D721Med (cell line): ENCODE measurements around the gene SLC12A7.
"Not testable (repeated sequence)": the region's sequence is repeated elsewhere in the genome, so short reads cannot be mapped to it uniquely, and the experiment has no call there.

Source experiments
- DNase-seq: peaks from one replicate; pipeline ENCODE4 v3.0.0; 2011; ENCODE audit warnings: low spot score; ENCODE audit not compliant: insufficient read length
- FAIRE-seq: peaks from 2 replicates; lab custom pipeline; 2011; peaks lifted over from hg19 to GRCh38; lab: Jason Lieb, UNC
- TF ChIP-seq, protein P1 (sequence below): IDR thresholded peaks from 2 replicates; pipeline ENCODE4 v1.5.1; 2012; ENCODE audit warnings: mild to moderate bottlenecking, control low read depth; ENCODE audit not compliant: insufficient read depth; ENCODE audit errors: missing control alignments

The SLC12A7 gene

DNA sequence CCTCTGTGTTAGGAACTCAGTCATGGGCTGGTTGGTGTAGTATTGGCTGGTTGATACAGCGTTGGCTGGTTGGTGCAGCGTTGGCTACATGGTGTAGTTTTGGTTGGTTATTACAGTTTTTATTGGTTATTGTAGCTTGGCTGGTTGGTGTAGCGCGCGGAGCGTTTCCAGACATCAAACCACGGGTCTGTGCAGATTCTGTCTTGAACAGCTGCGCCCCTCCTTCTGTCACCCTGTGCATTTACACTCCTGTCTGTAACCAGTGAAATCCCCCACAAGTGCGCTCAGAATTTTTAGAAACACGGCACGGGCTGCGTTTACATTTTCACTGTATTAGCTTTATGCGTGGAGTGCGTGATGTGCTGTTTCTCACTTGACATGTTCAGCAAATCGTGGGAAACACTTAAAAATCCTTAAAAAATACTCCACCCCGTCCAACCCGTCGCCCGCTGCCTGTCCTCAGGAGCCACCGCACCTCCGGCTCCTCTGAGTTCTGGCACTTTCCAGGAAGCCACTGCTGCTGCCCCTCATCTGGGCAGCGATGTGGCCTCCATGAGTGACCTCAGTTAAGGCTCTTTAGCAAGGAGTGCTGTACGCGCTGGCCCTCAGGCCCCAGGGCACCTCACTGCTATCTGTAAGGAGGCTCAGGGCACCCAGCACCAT lies 82.5 kb downstream of the SLC12A7 start:
- DNase-seq (peak; percentile 9), FAIRE-seq (no peak)
- TF ChIP-seq, protein P1, sequence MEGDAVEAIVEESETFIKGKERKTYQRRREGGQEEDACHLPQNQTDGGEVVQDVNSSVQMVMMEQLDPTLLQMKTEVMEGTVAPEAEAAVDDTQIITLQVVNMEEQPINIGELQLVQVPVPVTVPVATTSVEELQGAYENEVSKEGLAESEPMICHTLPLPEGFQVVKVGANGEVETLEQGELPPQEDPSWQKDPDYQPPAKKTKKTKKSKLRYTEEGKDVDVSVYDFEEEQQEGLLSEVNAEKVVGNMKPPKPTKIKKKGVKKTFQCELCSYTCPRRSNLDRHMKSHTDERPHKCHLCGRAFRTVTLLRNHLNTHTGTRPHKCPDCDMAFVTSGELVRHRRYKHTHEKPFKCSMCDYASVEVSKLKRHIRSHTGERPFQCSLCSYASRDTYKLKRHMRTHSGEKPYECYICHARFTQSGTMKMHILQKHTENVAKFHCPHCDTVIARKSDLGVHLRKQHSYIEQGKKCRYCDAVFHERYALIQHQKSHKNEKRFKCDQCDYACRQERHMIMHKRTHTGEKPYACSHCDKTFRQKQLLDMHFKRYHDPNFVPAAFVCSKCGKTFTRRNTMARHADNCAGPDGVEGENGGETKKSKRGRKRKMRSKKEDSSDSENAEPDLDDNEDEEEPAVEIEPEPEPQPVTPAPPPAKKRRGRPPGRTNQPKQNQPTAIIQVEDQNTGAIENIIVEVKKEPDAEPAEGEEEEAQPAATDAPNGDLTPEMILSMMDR = no peak

DNA sequence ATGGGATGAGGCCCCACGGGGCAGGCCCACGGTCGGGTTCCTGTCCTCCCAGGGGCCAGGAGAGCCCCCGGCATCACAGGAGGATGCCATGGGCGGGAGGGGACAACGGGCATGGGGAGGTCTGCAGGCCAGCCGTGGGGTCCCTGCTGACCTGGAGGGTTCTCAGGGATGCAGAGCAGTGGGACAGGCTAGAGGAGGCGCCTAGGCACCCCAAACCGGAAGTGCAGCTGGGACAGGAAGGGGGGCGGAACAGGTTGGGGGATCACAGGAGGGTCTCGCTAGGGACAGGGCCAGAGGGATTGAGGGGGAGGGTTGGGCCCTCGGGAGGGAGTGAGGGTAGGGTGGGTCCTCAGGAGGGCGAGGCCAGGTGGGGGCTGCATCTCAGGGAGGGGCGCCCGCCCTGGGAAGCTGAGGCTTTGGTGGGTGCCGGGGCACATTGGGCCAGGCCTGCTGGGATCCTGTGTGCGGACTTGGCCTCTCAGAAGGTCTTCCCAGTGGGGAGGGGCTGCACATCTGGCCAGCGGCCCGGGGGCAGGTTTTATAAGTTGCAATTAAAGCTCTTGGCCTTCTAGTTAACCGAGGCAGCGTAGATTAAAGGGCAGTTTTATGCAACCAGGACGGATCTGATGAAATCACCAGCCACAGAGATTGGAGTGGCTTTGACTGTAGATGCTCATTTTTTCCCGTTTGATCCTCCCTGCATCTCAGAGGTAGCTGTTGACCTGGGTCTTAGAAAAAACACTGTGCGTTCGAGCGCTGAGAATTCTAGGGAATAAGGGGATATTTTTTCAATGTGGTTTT lies 83.2 kb downstream of the SLC12A7 start:
- DNase-seq (peak; percentile 5), FAIRE-seq (no peak)
- TF ChIP-seq, protein P1 = no peak

DNA sequence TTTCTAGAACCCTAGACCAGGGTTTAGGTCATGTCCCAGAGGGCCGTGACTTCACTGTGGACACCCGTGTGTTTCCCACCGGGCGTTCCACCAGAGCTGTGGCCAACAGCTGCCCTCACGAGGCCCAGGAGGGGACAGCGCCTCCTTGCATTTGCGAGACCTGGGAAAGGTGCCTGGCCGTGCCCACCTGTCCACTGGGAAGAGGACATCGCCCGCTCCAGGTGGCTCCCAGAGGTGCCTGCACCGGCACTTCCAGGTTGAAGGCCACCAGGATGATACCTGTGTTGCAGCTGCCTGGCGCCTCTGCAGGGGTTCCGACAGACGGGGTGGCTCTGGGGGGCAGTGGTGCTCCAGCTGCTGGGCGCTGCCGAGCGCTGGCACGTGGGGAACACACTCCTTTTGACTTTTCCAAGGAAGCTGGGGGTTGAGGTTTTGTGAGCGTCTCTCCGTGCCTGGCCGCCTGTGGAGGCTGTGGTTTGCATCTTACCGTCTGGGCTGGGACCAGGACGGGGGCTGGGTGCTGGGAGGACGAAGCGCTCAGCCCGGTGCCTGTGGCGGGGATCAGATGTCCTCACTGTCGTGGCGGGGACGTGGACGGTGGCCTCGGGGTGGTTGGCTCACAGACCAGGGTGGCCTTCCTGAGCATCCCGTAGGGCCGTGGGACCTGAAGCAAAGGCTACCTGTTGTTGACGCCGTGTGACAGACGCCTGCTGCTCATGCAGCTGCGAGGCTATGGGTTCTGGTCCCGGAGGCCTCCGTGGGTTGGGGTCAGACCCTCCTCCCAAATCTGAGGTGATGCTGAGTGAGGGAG lies 84.0 kb downstream of the SLC12A7 start:
- FAIRE-seq = no peak
- DNase-seq = peak; percentile 3
- TF ChIP-seq, protein P1 = no peak

DNA sequence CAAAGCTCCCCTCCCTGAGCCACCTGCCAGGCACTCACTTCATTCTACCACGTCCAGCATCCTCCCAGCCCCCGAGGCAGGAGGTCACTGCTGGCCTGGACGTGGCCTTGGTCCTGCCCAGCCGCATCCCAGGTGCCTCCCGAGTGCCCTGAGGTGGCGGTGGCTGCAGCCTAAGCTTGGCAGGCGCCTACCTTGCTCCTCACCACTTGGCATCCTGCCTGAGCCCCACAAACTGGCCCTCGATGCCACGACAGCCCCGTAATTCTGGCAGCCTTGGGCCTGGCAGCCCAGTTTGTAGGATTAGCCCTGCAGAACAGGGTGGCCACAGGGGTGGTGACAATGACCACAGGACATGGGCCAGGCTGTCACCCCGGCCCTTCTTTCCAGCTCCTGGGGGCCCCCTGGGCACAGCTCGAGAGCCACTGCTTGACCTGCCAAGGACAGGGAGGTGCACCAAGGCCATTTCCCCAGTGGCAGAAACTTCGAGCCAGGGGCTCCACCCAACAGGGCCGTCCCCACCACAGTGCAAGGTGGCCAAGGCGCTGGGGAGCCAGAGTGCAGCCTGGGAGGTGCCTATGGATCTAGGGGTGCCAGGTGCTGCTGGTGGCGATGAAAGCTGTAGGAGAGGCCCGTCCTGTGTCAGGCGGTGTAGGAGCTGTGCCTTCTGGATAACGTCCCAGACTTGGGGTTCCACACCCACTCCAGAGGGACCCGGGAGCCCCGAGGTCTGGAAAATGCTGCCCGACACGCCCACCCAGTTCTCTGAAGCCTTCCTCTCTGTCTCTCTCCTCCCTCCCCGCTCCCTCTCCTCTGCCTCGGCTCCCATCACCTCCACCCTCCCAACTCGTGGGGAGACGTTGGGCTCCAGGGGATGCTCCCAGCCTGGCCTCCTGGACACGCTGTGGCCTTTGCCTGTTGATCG lies 84.9 kb downstream of the SLC12A7 start:
- DNase-seq (peak; percentile 8), FAIRE-seq (no peak)
- TF ChIP-seq, protein P1 = no peak

DNA sequence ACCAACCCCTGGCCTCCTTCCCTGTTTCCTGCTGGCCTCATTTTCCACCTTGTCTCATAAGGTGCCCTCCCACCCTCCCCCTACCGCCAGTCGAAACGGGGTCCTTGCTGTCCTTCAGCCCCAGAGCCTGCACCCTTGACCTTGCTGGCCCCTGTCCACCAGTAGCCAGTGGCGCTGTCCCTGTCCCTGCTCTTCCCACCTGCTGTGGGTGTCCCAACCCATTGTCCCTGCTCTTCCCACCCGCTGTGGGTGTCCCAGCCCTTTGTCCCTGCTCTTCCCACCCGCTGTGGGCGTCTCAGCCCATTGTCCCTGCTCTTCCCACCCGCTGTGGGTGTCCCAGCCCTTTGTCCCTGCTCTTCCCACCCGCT lies 89.9 kb downstream of the SLC12A7 start:
- FAIRE-seq, DNase-seq: not testable (repeated sequence)

DNA sequence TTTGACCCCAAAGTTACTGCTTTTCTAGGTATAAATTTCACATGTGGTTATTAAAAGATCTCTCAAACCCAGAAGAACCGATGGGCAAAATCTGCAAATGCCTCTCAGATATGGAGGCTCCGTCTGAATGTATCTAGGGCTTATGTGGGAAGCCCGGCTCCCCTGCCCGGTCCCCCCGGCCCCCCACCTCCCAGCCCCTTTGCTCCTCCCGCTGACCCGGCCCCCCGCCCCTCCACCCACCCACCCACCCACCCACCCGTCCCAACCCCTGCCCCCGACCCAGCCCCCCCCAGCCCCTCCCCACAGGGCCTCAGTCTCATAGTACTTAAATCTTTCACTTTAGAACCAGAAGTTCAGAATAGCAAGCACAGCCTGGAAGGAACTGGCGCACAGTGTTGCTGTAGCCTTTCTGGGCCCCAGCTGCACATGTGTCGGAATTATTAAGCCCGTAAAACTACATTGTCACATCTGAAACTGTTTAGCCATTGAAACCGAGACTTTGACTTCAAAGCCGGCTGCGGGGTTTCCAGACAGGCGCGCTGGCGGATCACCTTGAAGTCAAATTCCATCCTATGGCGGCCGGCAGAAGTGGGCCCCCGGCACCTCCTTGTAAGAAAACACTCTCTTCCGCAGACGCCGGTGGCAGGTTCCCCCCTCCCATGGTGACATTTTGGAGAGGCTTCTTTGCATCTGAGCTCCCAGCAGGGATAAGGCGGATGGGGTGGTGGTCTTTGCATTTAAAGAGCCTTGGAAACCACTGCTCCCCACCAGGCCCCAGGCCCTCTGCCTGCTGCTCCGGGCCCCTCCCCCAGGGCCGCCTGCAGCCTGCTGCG lies 90.5 kb downstream of the SLC12A7 start:
- TF ChIP-seq, protein P1 = no peak
- peak; percentile 6 for DNase-seq
- FAIRE-seq = no peak
